Activated T-cell treated with anti-CD3 and anti-CD28 coated beads for 24 hours (primary cell): Measurements from ENCODE around the gene GATA5.

Experiments used
- DNase-seq: peaks from one replicate; pipeline ENCODE4 v3.0.0-alpha.2; 2020; ENCODE audit warnings: low read depth

The GATA5 gene

DNA sequence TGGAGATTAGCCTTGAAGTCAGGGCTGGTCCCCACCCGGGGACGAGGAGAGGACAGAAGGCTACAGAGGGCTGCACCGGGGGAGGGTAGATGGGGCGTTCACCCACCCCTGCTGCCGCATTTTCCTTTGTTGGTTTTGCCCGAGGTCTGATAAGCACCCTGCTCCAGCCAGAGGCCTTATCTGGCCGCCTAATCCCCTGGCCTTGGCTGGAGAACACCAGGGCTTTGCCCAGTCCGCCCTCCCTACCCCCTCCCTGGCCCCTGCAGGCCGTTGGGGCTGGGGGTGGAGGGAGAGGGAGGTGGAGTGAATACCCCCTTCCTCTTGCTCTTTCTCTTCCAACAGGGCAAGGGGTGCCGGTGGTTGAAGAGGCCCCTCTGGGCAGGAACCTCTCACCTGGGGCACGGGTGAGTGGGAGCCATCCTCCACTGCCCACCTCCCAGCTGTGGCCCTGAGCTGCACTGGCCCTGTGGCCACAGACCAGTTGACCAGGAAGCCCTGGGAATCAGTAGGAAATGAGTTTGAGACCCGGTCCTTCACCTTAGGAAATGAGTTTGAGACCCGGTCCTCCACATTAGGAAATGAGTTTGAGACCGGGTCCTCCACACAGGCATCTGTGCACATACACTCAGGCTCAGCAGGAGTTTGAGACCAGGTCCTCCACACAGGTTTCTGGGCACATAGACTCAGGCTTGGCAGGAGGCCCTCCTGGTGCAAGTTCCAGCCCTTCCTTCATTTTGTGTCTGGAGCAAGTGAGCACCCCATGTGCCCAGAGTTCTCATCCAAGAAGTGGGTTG is 12.0 kb upstream of the GATA5 start:
- no peak for DNase-seq

- no peak for DNase-seq
Observed at GRCh38 chr20:62487118-62487517, 11.3 kb upstream of the GATA5 start.

GRCh38 chr20:62486484-62486883 is 10.7 kb upstream of the GATA5 start:
- DNase-seq = no peak

DNA sequence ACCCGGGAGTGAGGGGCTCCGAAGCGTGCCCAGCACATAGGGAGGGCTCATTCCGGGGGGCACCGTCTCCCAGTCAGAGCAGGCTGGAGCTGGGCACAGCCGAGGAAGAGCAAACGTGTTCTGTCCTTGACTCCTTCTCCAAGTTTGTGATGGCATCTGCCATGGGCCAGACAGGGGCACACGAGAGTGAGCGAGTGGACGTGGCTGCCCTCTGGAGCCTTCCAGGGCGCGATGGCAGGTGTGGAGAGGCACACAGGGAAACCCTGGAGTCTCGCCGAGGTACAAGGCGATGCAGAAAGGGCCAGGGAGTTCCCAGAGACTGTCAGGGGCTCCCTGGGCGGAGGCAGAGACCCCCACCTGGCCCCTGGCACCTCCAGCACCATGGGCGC is 9.9 kb upstream of the GATA5 start:
- no peak for DNase-seq

- DNase-seq = no peak
Observed at GRCh38 chr20:62485062-62485700, 9.4 kb upstream of the GATA5 start.

GRCh38 chr20:62484478-62484877 is 8.7 kb upstream of the GATA5 start:
- no peak for DNase-seq

DNA sequence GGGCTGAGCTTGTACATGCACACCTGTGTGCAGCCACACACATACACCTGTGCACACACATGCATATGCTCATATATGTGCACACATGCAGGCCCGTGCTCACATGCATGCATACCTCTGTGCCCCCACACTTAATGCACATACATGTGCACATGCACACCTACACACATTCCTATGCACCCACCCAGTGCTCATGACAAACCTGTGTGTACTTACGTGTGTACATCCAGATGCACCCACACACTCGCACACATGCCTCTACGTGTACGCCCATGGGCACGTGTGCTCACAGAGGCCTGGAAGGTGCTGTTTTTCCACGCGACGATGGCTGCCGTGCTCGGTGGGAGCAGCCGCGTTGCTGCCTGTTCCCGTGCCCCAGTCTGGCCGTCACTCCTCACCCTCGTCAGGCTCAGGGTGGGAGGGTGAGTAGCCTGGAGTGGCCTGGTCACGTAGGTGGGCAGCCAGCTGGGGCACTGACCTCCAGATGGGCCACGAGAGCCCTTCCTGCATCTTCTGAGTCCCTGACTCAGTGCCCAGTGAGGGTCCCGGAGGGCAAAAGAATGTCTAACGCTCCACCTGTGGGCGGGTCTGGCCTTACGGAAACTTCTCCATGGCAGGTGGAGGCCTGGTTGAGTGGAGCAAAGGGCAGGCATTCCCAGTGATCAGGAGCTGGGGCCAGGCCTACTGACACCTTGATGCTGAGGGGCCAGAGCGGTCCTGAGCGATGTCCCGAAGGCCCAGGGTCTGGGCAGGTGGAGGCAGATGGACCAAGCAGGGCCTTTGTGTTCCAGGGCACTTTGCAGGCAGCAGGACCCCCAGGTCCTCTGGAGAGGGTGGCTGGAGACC is 8.0 kb upstream of the GATA5 start:
- no peak for DNase-seq

DNA sequence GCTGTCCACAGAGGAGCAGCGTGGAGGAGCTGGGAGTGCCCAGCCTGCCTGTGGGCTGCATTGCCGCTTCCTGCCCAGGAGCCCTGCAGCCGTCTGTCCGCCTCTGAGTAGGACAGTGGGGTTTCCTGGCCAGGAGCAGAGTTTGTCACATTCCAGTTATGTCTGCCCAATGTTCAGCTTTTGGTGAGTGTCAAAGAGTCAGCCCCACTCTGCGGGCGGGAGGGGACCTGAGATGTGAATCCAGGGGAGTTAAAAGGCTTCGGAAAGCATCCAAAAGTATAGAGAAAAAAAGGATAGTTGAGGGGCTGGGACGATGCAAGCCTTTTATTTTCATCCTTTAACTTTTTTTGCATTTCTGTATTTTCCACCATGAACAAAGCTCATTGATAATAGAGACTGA is 7.2 kb upstream of the GATA5 start:
- no peak for DNase-seq

- DNase-seq = no peak
Observed at GRCh38 chr20:62482146-62482809, 6.5 kb upstream of the GATA5 start.

- DNase-seq = no peak
Observed at GRCh38 chr20:62481425-62482145, 5.8 kb upstream of the GATA5 start.

DNA sequence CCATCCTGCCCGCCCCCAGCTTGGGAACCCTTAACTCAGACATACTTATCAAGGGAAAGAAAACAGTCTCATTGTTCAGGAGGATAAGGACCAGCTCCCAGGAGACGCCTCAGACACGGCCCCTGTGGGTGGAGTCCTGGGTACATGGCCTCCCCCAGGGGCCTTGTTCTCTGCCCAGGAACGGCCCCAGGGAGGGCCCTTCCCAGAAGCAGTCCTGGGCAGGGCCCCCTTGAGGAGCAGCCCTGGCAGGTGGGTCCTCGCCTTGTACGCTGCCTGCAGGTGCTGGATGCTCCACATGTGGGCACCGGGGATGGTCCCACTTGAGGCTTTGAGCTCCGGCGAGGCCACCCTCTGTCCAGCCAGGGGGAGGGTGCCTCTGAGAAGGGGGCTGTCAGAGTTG is 4.5 kb upstream of the GATA5 start:
- no peak for DNase-seq

- no peak for DNase-seq
Observed at GRCh38 chr20:62479656-62480055, 3.9 kb upstream of the GATA5 start.

- DNase-seq = no peak
Observed at GRCh38 chr20:62479156-62479555, 3.4 kb upstream of the GATA5 start.

DNA sequence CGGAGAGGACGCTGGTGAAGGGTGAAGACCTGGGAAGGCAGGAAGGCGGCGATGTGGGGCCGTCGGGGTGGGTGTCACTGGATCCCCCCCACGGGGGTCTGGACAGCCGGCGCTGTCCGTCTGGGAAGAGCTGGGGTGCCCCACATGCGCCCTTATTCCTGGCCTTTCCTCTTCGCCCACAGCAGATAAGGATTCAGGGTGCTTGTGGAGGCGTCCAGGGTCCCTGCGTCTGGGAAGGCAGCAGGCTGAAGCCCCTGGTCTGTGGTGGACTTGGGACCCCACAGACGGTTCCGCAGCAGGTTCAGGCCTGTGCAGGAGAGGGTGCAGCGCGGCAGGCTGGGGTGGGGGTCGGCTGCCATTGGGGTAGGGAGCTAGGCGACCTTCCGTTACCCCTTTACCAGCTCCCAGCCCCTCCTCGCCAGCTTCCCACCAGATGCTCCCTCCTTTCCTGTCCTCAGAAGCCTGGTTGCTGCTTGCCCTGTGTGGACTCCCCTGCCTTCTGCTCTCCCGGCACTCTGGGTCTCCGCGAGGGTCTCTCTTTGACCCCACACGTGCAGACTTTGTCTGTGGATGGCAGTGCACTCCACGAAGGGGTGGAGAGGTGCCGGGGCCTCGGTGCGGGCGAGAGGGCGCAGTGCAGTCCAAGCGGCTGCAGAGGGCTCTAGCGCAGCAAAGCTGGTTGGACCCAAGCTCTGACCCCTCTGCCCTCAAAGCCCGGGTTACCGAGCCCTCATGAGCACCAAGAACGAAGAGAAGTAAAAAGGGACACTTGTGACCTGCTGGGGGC is 2.1 kb upstream of the GATA5 start:
- DNase-seq = no peak

DNA sequence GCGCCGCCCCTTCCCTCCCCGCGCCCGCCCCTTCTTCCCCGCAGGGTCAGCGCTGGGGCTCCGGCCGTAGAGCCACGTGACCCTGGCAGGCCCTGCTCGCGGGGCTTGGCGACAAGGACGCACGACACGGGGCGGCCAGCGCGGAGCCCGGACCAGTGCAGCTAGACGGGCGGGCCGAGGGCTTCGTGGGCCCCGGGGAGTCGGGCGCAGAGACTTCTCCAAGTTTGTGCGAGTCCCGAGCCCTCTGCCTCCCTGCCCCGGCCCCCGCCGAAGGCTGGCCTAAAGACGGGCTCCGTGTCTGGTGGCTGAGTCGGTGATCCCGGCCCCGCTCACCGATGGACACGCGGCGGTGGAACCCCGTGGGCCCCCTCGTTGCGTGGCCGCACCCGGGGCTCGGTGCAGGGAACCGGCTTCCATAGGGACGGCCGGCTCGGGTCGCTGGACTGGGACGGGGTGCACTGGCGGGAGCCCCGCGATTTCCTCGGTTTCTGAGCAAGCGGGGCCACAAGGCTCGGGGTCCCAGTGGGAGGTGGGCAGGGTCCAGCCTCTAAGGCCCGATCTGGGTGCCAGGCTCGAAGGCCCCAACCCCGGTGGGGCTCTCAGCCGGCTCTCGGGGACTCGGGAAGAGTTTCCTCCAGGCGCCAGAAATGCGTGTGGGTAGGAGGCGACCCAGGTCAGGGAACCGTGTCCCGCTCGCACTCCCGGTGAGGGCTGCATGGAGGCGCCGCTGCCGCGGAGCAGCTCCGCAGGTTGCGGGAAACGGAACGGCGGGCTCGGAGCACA is 452 bp upstream of the GATA5 start:
- no peak for DNase-seq

DNA sequence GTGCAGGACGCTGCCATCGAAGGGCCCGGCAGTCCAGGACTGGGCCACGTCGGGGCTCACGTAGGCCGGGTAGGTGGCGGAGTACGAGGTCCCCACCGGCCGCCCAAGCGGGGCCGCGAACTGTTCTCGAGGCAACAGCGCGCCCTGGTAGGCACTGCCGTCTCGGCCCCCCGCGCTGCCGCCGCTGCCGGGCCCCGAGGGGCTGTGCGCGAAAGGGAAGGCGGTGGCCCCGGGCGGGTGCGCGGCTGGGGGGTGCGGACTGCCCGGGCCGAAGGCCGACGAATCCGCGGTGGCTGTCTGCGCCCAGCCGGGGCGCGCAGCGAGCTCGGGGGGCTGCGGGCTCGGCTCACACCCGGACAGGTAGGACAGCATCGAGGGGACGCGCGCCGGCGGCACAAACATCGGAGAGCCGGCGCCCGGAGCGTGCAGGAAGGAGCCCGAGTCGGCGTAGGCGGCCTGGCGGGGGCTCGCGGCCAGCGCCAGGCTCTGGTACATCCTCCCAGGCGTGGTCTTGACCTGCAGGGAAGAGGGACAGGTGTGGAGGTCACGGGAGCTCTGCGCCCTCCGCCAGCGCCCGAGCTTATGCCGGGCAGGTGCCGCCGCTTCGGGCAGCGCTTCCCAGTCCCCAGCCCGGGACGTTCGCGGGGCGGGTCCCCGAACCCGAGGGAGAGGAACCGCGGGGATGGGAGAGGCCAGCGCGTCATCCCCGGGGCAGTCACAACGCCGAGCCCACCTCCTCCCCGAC is 596 bp downstream of the GATA5 start:
- DNase-seq = no peak

DNA sequence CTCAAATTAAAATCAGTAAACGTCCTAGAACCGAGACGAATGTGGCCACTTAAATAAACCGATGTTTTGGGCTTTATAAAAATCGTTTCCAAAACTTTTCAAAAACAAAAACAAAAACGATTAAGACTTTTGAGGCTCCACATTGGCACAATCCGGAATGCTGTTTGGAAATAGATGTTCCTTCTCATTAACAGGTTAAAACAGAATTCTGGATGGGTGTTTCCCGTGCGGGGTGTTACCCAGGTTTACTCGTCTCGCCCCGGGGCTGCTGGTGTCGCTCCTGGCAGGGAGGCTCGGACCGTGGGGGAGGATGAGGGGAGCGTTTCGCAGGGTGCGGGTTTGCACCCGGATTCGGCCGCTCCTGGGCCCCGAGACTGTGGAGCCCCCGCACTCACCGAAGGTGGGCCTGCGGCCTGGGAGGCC is 1.2 kb downstream of the GATA5 start:
- no peak for DNase-seq

DNA sequence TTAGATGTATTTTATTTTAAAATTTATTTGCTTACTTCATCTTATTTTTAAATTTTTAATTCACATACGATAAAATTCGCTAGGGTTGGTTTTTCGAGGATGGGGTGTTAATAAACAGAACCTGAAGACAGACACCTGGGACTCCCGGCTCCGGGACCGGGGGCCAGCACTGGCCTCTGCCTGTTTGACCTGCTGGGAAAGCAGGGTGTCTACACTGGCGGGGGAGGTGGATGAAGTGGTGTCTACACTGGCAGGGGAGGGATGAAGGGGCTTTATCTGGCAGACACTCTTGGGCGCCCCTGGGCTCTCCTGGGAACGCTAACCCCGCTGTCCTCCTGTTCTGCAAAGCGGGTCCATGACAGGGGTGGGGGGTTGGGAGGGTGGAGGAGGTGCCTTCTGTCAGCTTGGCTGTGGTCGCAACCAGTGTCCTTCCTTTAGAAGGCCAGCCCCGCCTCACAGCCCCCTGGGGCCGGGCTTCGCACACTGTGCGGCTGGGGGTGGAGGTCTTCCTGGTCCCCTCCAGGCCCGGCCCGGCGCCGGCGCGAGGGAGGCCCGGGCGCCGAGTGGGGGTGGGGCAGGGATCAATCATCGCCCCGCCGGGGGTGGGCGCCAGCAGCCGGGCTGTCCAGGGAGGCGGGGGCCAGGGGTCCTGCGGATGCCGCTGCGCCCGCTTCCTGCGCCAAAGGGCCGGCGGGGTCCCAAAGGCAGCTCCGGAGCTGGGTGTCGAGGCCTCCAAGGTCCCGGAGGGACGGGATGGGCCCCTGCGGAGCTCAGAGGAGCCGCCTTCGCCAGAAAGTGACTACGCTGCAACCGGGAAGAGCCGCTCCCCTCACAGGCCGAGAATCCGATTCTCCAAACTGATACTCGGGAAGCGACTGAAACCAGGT is 1.8 kb downstream of the GATA5 start:
- DNase-seq = no peak
